CD4-positive, alpha-beta memory T cell (primary cell): Measurements from ENCODE around the gene CCDC97. TPM values are rescaled to one million over a fixed set of nuclear protein-coding genes. Genes with fewer than 3 reads are reported as not detected.

Source experiments
- CTCF ChIA-PET: fragments of 350-600 bp; sonication (Branson Sonifier 250); formaldehyde crosslinking; loops from one replicate; lab custom pipeline; 2021; ENCODE audit warnings: inconsistent platforms; ENCODE audit not compliant: partially characterized antibody; lab: Charles Lee
- POLR2A ChIA-PET: fragments of 350-600 bp; sonication (Branson Sonifier 250); formaldehyde crosslinking; loops from one replicate; lab custom pipeline; 2021; ENCODE audit not compliant: partially characterized antibody; lab: Charles Lee
- DNase-seq, 5 donors: peaks; one replicate each; pipeline versions ENCODE4 v3.0.0 to v3.0.0-alpha.2; 2020 to 2022; ENCODE audit warnings: mixed read lengths in 1 of 5
- H3K27ac ChIP-seq: one replicate; pipeline ENCODE4 v1.7.0; 2013; ENCODE audit warnings: low read depth, low read length
- H3K27me3 ChIP-seq: 2 replicates; pipeline ENCODE4 v1.7.0; 2013; ENCODE audit warnings: mild to moderate bottlenecking, low read length, moderate library complexity; ENCODE audit not compliant: insufficient read depth
- H3K36me3 ChIP-seq: 2 replicates; pipeline ENCODE4 v1.7.0; 2013; ENCODE audit warnings: mild to moderate bottlenecking, low read length, moderate library complexity; ENCODE audit not compliant: insufficient read depth
- H3K4me1 ChIP-seq: 2 replicates; pipeline ENCODE4 v1.7.0; 2013; ENCODE audit warnings: mild to moderate bottlenecking, low read length, moderate library complexity; ENCODE audit not compliant: insufficient read depth
- H3K4me3 ChIP-seq, 2 donors: one replicate each; pipeline ENCODE4 v1.7.0; 2013; ENCODE audit warnings: low read length in 2 of 2, mild to moderate bottlenecking in 1 of 2
- H3K9me3 ChIP-seq, 2 donors: one replicate each; pipeline ENCODE4 v1.7.0; 2013; ENCODE audit warnings: low read length in 2 of 2, control low read depth in 1 of 2; ENCODE audit not compliant: control insufficient read depth in 1 of 2
- H3K27ac Mint-ChIP-seq, 7 donors: one replicate each; pipeline ENCODE4 v1.8.0; 2020 to 2021; ENCODE audit warnings: mixed read lengths in 7 of 7, mild to moderate bottlenecking in 6 of 7, inconsistent platforms in 3 of 7, moderate library complexity in 3 of 7
- H3K27me3 Mint-ChIP-seq, 2 donors: one replicate each; pipeline ENCODE4 v1.8.0; 2020 to 2021; ENCODE audit warnings: mixed read lengths in 2 of 2
- H3K36me3 Mint-ChIP-seq, 2 donors: one replicate each; pipeline ENCODE4 v1.8.0; 2020 to 2021; ENCODE audit warnings: mixed read lengths in 2 of 2, inconsistent platforms in 1 of 2, mild to moderate bottlenecking in 1 of 2
- H3K4me1 Mint-ChIP-seq, 4 donors: one replicate each; pipeline ENCODE4 v1.8.0; 2020 to 2021; ENCODE audit warnings: mixed read lengths in 4 of 4, mild to moderate bottlenecking in 1 of 4
- H3K4me3 Mint-ChIP-seq, 8 donors: one replicate each; pipeline ENCODE4 v1.8.0; 2020 to 2021; ENCODE audit warnings: mixed read lengths in 8 of 8, mild to moderate bottlenecking in 7 of 8, moderate library complexity in 6 of 8, inconsistent platforms in 3 of 8
- H3K9me3 Mint-ChIP-seq, 8 donors: one replicate each; pipeline ENCODE4 v1.8.0; 2020 to 2021; ENCODE audit warnings: mixed read lengths in 8 of 8, mild to moderate bottlenecking in 5 of 8, inconsistent platforms in 3 of 8, moderate library complexity in 1 of 8
- intact Hi-C: fragments of 100-400 bp; cut with micrococcal nuclease; formaldehyde crosslinking; loops from one replicate; pipeline ENCODE4 v1.15.1; 2023
- polyA plus RNA-seq, 2 donors: library from polyadenylated mRNA; unstranded; fragments of 300-500 nt; fragmentation: Illumina TruSeq; gene quantifications; one replicate each; pipeline ENCODE4 v1.2.3, GENCODE V29; 2021
- total RNA-seq, 2 experiments: library from RNA; stranded (reverse); gene quantifications; one replicate each; pipeline ENCODE4 v1.2.3, GENCODE V29; 2021

CCDC97 gene
- total RNA-seq (10 to 100 TPM; 56.4 to 61.4 TPM), polyA plus RNA-seq (10 to 100 TPM; 23.2 to 32.3 TPM)

DNA sequence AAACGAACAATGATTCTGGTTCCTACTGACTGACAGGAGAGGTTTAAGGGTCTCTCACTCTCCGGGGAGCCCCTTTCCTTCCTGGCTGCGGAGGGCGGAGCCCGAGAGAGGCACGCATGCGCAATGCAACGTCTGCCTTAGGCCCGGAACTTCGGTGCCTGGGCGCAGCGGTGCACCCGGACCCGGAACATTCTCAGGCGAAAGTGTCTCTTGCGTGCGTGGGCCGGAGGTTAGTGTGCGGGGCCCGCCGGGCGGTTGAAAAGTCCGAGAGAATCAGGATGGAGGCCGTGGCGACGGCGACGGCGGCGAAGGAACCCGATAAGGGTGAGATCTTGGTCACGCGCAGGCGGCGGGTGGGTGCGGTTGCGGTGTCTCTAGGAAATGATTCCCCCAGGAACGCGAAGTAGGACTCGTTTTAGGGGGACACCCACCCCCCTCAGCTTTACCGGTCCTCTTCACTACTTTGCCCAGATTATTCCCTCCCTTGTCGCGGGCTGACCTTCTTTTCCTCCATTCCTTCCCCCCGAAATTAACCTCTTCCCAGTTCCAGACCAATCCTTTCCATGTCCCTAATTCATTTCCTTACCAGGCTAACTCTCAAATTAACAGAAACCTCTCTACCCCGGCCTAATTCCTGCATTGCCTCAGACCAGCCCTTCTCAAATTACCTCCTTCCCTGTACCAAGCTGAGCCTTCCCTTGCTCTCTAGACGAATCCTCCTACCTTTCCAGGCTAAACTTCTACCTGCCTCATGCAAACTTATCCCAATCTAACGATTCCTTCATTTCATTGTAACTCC lies at the start of gene CCDC97:
TSS of gene CCDC97 (plus strand) at position 140 of the 799 bp plus-strand sequence. CDS start at position 279, 139 bp downstream.
- Mint-ChIP-seq H3K27me3 (no peaks in the 10 kb centered on the region), H3K36me3 (peaks cover 17 to 65% of the 10 kb centered on the region in 2 donors), H3K4me3 (peak within 1 kb of the TSS; percentile 96 to 100 (median 97)), H3K4me1 (peaks cover 43 to 86% (median 68%) of the 10 kb centered on the region in 4 donors), H3K9me3 (peaks cover 0 to 14% (median 0%) of the 10 kb centered on the region in 8 donors), H3K27ac (peak within 1 kb of the TSS; percentile 97 to 100 (median 99))
- intact Hi-C loops = loop anchor here (1.0 to 2.0 kb wide), 3 partner anchors 19 to 87 kb away; partner anchors contain the start of genes BCKDHA and EXOSC5
- POLR2A ChIA-PET = interaction anchor here (0.8 to 26.9 kb wide), 13 partner anchors 9 to 574 kb away, joined by 3 to 711 read pairs (median 13); partner anchors contain the start of genes B3GNT8, B9D2, DMAC2 and HNRNPUL1
- DNase-seq = peak; percentile 86 to 92 (median 89)
- H3K4me1 ChIP-seq = peaks cover 76% of the 10 kb centered on the region
- peaks cover 25% of the 10 kb centered on the region for H3K36me3 ChIP-seq
- H3K9me3 ChIP-seq = no peaks in the 10 kb centered on the region
- peak within 1 kb of the TSS; percentile 82 to 98 for H3K4me3 ChIP-seq
- H3K27me3 ChIP-seq = no peaks in the 10 kb centered on the region
- CTCF ChIA-PET = interaction anchor here (0.6 to 4.4 kb wide), 5 partner anchors 42 to 491 kb away, joined by 3 to 101 read pairs (median 5); no protein-coding TSS in a partner anchor
- peak within 1 kb of the TSS; percentile 92 for H3K27ac ChIP-seq

GRCh38 chr19:41261474-41262190 lies 48.3 kb upstream of the CCDC97 start:
- H3K4me3 ChIP-seq = peak overlapping the region; percentile 21 to 70
- peaks cover 26% of the 10 kb centered on the region for H3K4me1 ChIP-seq
- Mint-ChIP-seq H3K27ac (peak overlapping the region; percentile 99 to 100 (median 100)), H3K4me3 (peak overlapping the region; percentile 92 to 98 (median 97)), H3K9me3 (peaks cover 0 to 12% (median 0%) of the 10 kb centered on the region in 8 donors), H3K36me3 (peaks cover 2 to 33% of the 10 kb centered on the region in 2 donors), H3K4me1 (peaks cover 16 to 46% (median 23%) of the 10 kb centered on the region in 4 donors), H3K27me3 (peaks cover 0 to 4% of the 10 kb centered on the region in 2 donors)
- ChIA-PET POLR2A (interaction anchor here (0.6 to 11.9 kb wide), 24 partner anchors 10 to 1291 kb away, joined by 3 to 711 read pairs (median 6); partner anchors contain the start of genes B9D2, CCDC97, DMAC2 and PSMC4), CTCF (interaction anchor here (0.9 to 9.1 kb wide), 6 partner anchors 41 to 178 kb away, joined by 3 to 165 read pairs (median 6); partner anchors contain the start of genes B9D2 and DMAC2)
- no peaks in the 10 kb centered on the region for H3K36me3 ChIP-seq
- no peak for DNase-seq
- intact Hi-C loops = loop anchor here (1.0 to 5.0 kb wide), 9 partner anchors 35 to 819 kb away; partner anchors contain the start of gene EGLN2
- peak overlapping the region; percentile 99 for H3K27ac ChIP-seq
- no peaks in the 10 kb centered on the region for H3K27me3 ChIP-seq
- H3K9me3 ChIP-seq = no peaks in the 10 kb centered on the region

DNA sequence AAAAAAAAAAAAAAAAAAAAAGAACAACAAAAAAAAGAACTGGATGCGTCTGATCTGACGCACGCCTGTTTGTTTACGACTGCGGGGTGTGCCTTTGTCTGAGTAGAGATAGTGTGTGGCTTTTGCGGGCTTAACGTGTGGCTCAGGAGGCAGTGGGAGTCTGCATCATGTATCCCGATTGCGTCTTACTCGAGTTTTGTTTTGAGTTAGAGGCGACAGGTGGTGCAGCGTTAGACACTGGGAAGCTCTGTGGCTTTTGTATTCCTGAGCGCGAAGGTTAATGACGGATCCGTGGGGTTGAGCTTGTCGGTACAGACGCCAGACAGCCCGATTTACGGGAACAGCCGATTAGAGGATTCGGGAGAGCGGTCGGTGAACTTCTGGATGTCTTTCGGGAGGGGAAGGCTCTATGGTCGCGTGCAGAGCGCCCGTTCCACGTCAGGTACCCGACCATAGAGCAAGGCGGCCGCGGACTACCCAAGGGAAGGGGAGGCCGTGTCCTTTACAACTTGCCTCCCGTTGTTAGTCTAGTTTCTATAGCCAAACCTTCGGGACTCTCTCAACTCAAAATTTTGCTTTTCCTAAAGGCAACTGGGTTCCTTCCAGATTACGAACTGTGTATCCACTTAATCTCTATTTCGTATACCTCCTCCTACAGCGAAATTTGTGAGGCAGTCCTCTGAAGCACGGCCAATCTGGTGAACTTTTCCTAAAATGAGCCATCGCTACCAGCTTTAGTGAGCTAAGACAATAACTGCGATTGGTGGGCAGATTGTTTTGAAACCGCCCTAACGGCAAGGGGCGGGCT lies 46.7 kb upstream of the CCDC97 start:
- POLR2A ChIA-PET = interaction anchor here (0.6 to 11.9 kb wide), 64 partner anchors 9 to 1828 kb away, joined by 3 to 711 read pairs (median 5); partner anchors contain the start of genes ACTMAP, B9D2, BCKDHA and BLVRB
- Mint-ChIP-seq H3K36me3 (peaks cover 12 to 47% of the 10 kb centered on the region in 2 donors), H3K4me1 (peaks cover 27 to 60% (median 37%) of the 10 kb centered on the region in 4 donors), H3K9me3 (peaks cover 0 to 12% (median 0%) of the 10 kb centered on the region in 8 donors), H3K4me3 (peak overlapping the region; percentile 92 to 98 (median 97)), H3K27ac (peak overlapping the region; percentile 99 to 100 (median 100)), H3K27me3 (peaks cover 0 to 4% of the 10 kb centered on the region in 2 donors)
- Histone ChIP-seq H3K27me3 (no peaks in the 10 kb centered on the region), H3K27ac (peak overlapping the region; percentile 99), H3K4me1 (peaks cover 42% of the 10 kb centered on the region), H3K36me3 (peaks cover 9% of the 10 kb centered on the region), H3K4me3 (peak overlapping the region; percentile 70 to 80), H3K9me3 (no peaks in the 10 kb centered on the region)
- intact Hi-C loops = loop anchor here (1.0 to 5.0 kb wide), 9 partner anchors 88 to 820 kb away; partner anchors contain the start of genes BCKDHA, DMAC2, EGLN2 and EXOSC5
- CTCF ChIA-PET = interaction anchor here (0.7 to 9.1 kb wide), 10 partner anchors 21 to 572 kb away, joined by 3 to 165 read pairs (median 4); partner anchors contain the start of gene B9D2
- DNase-seq = peak; percentile 92 to 99 (median 96)

- H3K27me3 Mint-ChIP-seq = peaks cover 0 to 4% of the 10 kb centered on the region in 2 donors
- intact Hi-C loops = loop anchor here (1.0 to 5.0 kb wide), 9 partner anchors 87 to 821 kb away; partner anchors contain the start of genes BCKDHA, DMAC2, EGLN2 and EXOSC5
- DNase-seq = peak; percentile 100
- H3K4me1 Mint-ChIP-seq = peaks cover 29 to 60% (median 37%) of the 10 kb centered on the region in 4 donors
- peaks cover 17% of the 10 kb centered on the region for H3K36me3 ChIP-seq
- peaks cover 42% of the 10 kb centered on the region for H3K4me1 ChIP-seq
- H3K27me3 ChIP-seq = no peaks in the 10 kb centered on the region
- peak within 1 kb of the TSS; percentile 99 for H3K27ac ChIP-seq
- peak within 1 kb of the TSS; percentile 99 to 100 (median 100) for H3K27ac Mint-ChIP-seq
- H3K9me3 ChIP-seq = no peaks in the 10 kb centered on the region
- POLR2A ChIA-PET = interaction anchor here (0.6 to 11.9 kb wide), 54 partner anchors 8 to 1828 kb away, joined by 3 to 711 read pairs (median 6); partner anchors contain the start of genes ACTMAP, B9D2, BCKDHA and BLVRB
- peak within 1 kb of the TSS; percentile 92 to 98 (median 97) for H3K4me3 Mint-ChIP-seq
- CTCF ChIA-PET = interaction anchor here (1.2 to 9.1 kb wide), 5 partner anchors 25 to 84 kb away, joined by 4 to 165 read pairs (median 6); no protein-coding TSS in a partner anchor
- H3K9me3 Mint-ChIP-seq = peaks cover 0 to 9% (median 0%) of the 10 kb centered on the region in 8 donors
- H3K36me3 Mint-ChIP-seq = peaks cover 14 to 53% of the 10 kb centered on the region in 2 donors
- H3K4me3 ChIP-seq = peak within 1 kb of the TSS; percentile 78 to 94
Measured at GRCh38 chr19:41263850-41264580, 46.0 kb upstream of the CCDC97 start, which contains the start of gene HNRNPUL1. Gene HNRNPUL1 (plus strand): TSS chr19:41264372. CDS start chr19:41264504, 132 bp downstream.

- Mint-ChIP-seq H3K4me3 (peak overlapping the region; percentile 92 to 98 (median 97)), H3K27ac (peak overlapping the region; percentile 99 to 100 (median 100)), H3K9me3 (peaks cover 0 to 9% (median 0%) of the 10 kb centered on the region in 8 donors), H3K27me3 (peaks cover 0 to 4% of the 10 kb centered on the region in 2 donors), H3K36me3 (peaks cover 14 to 59% of the 10 kb centered on the region in 2 donors), H3K4me1 (peaks cover 29 to 60% (median 37%) of the 10 kb centered on the region in 4 donors)
- no peaks in the 10 kb centered on the region for H3K27me3 ChIP-seq
- peaks cover 25% of the 10 kb centered on the region for H3K36me3 ChIP-seq
- ChIA-PET POLR2A (interaction anchor here (0.6 to 11.9 kb wide), 36 partner anchors 10 to 1074 kb away, joined by 3 to 711 read pairs (median 7); partner anchors contain the start of genes ACTMAP, B9D2, CCDC97 and DMAC2), CTCF (interaction anchor here (0.7 to 9.1 kb wide), 5 partner anchors 8 to 84 kb away, joined by 3 to 165 read pairs (median 6); no protein-coding TSS in a partner anchor)
- H3K4me3 ChIP-seq = peak overlapping the region; percentile 78 to 94
- H3K4me1 ChIP-seq = peaks cover 42% of the 10 kb centered on the region
- intact Hi-C loops = loop anchor here (5.0 kb wide), 2 partner anchors 283 to 602 kb away; no protein-coding TSS in a partner anchor
- no peaks in the 10 kb centered on the region for H3K9me3 ChIP-seq
- peak overlapping the region; percentile 99 for H3K27ac ChIP-seq
- peak; percentile 38 to 57 (median 41) for DNase-seq
Measured at GRCh38 chr19:41264581-41265394, 45.2 kb upstream of the CCDC97 start.
